Endothelial cell of hepatic sinusoid (primary cell): ENCODE results near the gene SLIT3.

ENCODE experiments used
- in situ Hi-C: cut with HindIII; loops from 2 replicates; pipeline ENCODE4 v1.10.0; 2017; ENCODE audit warnings: low sequenced_read_pairs

Gene SLIT3

GRCh38 chr5:168848569-168848968, 452.4 kb downstream of the SLIT3 start:
- in situ Hi-C loops = no loop called here

DNA sequence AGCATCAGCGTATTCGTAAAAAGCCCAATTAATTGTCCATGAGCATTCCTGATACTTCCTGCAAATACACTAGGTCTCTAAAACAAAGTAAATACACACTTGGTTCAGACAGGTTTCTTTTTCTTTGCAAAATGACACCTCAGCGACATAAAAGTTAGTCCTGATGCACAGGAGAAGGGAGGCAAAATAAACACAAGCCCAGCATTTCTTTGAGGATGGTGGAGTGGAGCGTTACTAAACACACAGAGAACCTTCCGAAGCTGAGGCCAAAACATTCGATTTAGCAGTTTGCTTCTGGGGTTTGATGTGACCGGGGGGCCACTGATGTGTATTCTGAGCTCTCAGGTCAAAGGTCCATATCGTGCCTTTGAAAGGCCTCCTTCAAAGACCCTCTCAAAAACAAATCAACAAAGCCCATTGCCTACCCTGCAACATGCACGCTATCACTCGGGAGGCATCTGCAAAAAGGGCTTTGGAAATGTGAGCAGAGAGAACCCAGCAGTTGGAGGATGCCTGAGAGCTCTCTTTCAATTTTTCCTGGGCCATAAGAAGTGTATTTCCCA, 453.3 kb downstream of the SLIT3 start:
- in situ Hi-C loops = no loop called here

GRCh38 chr5:168844922-168845296, 456.0 kb downstream of the SLIT3 start:
- in situ Hi-C loops = no loop called here

DNA sequence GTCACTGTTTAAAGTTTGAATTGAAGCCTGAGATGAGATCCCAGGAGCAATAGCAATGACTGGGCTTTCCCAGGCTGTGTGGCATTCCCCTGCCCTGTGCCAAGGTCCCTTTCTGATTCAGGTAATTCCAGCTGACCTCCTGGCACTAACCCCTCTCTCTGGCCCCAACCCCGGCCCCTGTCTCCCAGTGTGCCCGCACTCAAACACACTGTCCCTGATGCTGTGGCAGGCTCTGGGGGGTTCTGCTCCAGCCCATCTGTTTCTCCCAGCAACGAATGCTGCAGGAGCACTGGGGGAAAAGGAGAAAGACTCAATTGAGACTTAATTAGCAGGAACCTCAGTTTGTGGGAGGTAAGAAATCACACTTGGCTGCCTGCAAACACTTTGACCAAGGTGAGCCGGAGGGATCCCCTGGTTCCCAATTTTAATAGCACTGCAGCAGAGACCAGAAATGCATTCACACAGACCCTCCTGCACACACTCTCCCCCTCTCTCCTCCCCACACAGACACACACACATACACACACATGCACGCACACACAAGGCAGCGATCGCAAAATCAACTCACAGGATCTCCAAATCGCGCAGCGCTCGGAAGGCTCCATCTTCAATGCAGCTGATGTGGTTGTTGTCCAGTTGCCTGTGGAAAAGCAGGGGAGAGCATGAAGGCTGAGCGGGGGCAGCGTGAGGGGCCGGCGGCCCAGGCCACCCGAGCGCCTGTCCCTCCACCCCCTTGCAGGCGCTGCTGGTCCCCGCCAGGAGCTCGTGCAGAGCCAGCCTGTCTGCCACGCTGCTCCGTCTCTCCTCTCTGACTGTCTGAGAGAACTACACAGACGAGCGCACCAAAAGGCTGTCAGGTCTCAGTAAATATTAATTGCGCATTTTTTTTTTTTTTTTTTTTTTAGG, 456.7 kb downstream of the SLIT3 start:
- in situ Hi-C loops = no loop called here

- in situ Hi-C loops = no loop called here
Observed at GRCh38 chr5:168843277-168844015, 457.5 kb downstream of the SLIT3 start.

GRCh38 chr5:168842571-168843205, 458.3 kb downstream of the SLIT3 start:
- in situ Hi-C loops = no loop called here

DNA sequence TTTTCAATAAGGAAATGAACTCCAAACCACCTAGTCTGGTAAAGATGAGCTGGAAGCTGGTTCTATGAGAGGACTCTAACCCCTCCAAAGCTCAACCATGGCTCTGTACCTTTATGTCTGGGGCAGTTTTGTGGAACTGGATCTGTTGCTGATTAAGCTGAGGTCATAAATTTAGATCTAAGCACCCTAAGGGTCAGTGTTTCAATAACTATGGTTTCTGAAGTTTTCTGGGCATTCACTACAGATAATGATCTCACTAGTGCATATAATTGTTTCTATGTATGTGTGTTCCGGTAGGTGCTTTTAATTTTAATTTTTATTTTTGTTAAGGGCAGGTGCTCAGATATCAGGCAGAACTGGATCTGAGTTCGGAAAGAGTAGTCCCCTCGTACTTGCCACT, 463.1 kb downstream of the SLIT3 start:
- in situ Hi-C loops = no loop called here

DNA sequence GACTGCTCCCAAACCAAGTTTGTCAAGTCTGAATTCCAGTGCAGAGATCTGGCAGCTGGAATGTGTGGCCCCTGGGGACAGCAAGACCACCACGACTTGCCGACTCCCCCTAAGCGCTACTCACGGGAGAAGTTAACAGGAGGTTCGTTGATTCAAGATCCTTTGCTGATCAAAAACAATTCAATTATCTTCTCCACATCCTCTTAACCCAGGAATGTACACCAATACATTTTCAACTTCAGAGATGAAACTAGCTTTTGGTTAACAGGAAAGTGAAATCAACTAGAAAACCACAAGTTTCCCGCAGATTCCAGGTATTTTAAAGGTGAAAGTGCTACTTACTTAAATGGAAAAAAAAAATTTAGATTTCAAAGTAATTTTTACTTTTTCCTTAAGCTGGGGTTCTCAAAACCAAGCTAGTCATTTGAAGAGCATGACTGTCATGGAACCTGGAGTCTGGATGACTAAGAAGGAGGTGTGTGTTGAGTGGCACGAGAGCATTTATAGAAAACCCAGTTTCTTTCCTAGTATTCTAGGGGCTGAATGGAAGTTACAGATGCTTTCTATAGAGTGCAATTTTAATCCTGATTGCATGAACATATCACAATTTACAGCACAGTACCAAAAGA, 464.2 kb downstream of the SLIT3 start:
- in situ Hi-C loops = no loop called here

DNA sequence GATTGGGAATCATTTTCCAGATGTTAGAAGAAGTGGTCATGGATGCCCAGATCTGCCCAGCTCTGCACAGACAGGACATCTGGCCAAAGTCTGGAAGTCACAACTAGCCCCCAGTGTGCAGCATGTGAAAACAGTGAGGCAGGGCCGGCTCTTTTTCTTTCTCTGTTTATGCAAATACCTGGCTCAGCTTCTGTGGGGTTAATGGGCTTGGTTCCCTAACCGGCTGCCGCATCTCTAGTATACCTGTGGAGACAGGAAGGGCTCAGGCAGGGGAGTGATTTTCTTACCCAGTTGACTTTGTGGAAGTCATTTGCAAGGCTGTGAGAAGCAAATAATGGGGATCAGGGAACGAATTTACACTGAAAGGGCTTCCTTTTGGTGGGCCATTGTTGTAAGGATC, 467.0 kb downstream of the SLIT3 start:
- in situ Hi-C loops = no loop called here

- in situ Hi-C loops = no loop called here
Observed at GRCh38 chr5:168833383-168833782, 467.6 kb downstream of the SLIT3 start.

- in situ Hi-C loops = no loop called here
Observed at GRCh38 chr5:168832308-168832707, 468.6 kb downstream of the SLIT3 start.

DNA sequence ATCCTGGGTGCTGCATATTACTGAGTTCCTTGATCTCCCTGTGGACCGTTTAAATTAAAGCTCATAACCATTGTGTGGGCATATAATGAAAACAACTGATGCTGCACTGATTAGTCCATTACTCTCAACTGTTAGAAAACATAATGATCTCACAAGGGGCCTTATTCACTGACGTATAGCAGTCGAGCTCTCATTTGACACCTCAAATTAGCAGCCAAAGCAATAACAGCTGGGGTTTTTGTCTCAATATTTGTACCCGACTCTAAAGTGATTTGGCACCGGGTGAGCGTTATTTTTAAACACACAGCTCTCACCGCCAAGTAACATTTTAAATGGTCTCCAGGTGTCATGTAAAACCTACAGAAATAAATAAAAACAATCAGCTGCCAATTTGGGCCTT, 469.6 kb downstream of the SLIT3 start:
- in situ Hi-C loops = no loop called here

- in situ Hi-C loops = no loop called here
Observed at GRCh38 chr5:168830833-168831232, 470.1 kb downstream of the SLIT3 start.

GRCh38 chr5:168829922-168830417, 471.0 kb downstream of the SLIT3 start:
- in situ Hi-C loops = no loop called here

DNA sequence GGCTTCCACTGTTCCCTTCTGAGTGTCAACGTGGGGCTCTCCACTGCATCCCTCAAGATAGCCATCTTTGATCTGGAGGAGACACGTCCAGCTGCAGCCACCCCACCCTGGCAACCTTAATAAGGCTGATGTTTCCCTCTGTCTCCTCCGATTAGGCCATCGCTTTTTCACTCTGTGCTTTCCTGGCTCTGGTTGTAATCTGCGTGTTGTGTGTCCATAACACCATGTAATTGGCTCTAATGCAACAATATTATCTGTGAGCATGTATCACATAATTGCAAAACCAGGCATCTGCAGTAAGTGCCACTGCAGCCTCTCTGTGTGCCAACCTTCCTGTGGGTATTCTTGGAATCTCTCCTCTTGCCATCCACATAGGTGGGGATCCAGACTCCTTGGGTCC, 471.9 kb downstream of the SLIT3 start:
- in situ Hi-C loops = no loop called here

DNA sequence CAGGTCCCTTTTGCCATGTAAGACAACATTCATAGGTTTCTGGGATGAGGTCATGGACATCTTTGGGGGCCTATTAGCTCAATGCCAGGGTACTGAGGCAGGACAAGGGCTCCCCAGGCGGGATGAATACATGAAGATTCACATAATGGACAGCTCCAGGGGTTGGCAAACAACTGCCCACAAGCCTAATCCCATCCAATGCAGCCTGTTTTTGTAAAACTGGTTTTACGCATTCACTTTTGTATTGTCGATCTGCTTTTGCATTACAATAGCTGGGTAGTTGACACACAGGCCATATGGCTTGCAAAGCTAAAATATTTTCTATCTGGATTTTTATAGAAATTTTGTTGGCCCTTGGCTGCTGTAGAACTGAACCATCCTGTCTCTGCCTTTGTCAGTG, 473.3 kb downstream of the SLIT3 start:
- in situ Hi-C loops = no loop called here

DNA sequence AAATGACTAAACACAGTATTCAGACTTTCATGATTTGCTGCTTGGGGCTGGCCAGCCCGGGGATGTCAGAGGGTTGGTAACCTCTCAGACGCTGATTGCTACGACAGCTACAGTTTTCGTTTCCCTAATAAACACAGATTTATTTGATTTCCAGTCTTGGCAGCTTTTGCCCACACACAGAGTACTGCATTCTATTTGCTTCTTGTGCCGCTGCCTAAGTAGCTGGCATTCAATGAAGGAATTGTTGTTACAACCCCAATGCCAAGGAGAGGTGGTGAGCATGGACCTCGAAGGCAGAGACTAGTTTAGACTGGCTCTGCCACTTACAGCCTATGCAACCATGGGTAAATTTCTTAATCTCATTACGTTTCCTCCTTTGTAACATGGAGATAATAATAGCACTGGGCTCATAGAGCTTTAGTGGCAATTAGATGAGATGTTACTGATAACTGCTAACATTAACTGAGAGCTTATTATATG, 474.7 kb downstream of the SLIT3 start:
- in situ Hi-C loops = no loop called here

- in situ Hi-C loops = no loop called here
Observed at GRCh38 chr5:168822745-168823281, 478.1 kb downstream of the SLIT3 start.

DNA sequence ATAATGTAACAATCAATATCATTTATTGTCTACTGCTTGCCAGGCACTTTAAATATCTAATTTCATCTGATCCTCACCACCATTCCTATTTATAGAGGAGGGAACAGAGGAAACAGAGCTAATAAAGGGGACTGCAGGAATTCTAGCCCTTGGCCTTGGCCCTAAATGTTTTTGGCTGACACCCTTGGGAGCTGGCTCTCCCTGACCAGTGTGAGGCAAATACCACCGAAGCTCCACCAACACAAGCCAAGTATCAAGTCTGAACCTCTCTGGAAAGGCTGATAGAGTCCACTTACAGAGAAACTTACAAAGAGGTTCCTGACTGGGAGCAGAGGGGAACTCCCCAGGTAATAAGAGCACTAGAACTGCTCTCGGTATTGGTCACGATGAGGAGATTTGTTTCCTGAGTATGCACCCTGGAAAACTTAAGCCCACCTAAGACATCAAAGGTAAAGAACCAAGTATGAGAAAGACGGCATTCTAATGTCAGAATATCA, 478.6 kb downstream of the SLIT3 start:
- in situ Hi-C loops = no loop called here

DNA sequence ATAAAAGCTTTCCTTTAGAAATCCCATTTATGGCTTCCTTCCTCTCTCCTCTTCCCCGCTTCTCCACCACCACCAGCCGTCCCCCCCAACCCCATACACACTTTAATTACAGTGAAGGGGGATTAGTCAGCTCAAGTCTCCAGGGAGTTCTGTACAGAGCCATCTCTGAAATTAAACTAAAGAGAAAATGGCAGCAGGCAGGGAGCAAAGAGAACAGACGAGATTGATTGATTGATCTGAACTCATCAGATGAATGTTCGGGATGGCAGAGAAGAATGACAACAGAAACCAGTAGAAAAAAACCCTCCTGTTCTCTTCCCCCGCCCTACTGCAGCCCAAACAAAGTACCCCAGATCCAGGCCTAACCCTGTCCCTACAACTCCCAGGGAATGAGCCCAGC, 480.1 kb downstream of the SLIT3 start:
- in situ Hi-C loops = no loop called here
